Colon (tissue), 2 donors: ENCODE results near the gene ADAMTS17.

Source experiments
- FAIRE-seq: peaks from 2 replicates; lab custom pipeline; 2012; peaks lifted over from hg19 to GRCh38; lab: Jason Lieb, UNC
- donor health status: control.
- donor health status: control.

Gene ADAMTS17

DNA sequence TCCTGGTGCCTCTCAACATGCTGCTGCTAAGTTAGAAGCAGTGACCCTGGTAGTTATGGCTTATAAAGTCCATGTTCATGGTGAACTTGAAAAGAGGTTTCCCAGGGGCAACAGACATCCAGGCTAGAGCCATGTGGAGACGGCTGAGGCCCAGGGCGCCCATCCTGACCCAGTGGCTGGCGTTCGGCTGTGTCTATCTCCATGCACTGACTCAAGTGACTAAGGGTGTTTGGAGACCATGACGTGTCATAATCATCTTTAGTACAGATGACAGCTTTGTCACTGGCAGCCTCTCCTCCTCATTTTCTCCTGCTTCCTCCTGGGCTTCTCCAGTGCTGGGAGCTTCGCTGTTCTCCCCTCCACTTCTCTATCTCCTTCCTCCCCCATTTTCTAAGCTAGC is 321.2 kb downstream of the ADAMTS17 start:
- FAIRE-seq: no peak

DNA sequence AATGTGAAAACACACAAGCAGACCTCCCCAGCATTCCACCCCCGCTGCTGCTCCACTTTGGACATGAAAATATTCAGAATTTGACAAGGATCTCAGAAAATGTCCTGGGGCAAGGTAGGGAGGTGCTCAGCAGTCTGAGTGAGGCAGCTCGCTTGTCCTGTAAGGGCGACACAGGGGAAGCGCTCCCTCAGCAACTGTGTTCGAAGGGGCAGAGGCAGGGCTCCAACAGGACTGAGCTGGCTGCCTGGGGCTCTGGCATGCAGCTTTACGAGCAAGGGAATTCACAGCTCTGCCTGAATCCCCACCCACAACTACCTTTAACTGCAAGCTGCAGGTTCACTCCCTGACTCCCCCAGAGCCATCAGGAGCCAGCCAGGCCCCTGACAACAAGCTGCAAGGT is 321.6 kb downstream of the ADAMTS17 start:
- no peak for FAIRE-seq

DNA sequence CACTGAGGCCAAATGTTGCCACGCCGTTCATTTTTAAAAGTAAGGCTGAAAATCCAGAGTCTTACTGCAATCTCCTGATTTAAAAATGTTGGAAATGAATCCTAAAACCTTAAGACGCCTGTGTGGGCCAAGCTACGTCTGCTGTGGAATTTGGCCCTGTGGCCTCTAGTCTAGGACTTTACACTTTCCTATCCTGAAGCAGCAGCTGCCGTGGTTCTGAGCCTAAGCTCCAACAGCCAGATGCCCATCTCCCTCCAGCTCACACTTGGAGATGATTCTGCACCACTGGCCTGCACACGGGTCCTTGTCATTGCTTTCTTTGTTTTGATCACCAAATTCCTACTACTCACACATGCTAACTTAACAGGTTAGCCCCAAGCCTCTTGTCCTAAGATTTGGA is 322.2 kb downstream of the ADAMTS17 start:
- no peak for FAIRE-seq

DNA sequence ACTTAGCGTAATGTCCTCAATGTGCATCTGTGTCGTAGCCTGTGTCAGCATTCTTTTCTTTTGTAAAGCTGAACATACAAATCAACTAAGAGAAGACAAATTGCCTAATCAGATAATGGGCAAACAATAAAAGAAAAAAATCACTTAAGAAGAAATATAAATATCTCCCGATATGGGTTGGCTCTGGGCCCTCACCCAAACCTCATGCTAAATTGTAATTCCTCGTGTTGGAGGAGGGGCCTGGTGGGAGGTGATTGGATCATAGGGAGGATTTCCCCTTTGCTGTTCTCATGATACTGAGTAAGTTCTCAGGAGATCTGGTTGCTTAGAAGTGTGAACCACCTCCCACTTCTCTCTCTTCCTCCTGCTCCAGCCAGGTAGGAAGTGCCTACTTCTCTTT is 323.6 kb downstream of the ADAMTS17 start:
- no peak for FAIRE-seq

DNA sequence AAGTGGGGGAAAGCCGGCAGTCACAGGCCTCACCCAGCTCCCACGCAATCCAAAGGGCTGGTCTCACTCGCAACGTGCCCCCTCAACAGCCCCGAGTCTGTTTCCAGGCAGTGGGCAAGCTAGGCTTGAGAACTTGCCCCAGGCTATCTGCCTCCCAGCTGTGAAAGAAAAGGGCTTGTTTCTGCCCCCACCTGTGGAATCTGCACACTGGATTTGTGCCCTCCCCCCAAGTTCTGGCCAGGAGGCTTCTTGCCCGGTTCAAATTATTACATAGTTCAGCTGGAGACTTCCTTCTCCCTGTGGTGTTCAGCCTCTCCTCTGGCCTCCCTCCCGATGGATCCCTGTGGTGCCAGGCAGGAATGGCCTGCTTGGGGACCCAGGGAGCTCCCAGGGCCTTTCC is 324.6 kb downstream of the ADAMTS17 start:
- FAIRE-seq: no peak

DNA sequence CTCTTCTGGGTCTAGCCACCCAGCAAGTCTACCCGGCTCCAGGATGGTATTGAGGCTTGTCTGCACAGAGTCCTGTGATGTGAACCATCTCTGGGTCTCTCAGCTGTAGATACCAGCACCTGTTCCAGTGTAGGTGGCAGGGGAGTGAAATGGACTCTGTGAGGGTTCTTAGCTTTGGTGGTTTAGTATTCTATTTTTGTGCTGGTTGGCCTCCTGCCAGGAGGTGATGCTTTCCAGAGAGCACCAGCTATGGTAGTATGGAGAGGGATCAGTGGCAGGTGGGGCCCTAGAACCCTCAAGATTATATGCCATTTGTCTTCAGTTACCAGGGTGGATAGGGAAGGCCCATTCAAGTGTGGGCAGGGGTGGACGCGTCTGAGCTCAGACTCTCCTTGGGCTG is 325.1 kb downstream of the ADAMTS17 start:
- FAIRE-seq: no peak

DNA sequence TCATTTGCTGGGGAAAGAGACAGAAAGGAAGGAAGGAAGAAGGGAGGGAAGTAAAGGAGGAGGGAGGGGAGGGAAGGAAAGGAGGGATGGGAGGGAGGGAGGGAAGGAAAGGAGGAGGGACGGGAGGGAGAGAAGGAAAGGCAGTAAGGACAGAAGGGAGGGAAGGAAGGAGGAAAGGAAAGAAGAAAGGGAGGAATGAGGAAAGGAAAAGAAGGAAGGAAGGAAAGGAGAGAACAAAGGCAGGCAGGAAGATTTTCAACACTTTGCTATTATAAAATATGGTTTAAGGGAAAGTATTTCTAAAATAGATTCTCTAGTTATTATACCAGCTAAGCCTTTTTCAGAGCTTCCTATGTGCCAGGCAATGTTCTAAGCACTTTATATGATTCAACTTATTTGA is 330.5 kb downstream of the ADAMTS17 start:
- FAIRE-seq: no peak

DNA sequence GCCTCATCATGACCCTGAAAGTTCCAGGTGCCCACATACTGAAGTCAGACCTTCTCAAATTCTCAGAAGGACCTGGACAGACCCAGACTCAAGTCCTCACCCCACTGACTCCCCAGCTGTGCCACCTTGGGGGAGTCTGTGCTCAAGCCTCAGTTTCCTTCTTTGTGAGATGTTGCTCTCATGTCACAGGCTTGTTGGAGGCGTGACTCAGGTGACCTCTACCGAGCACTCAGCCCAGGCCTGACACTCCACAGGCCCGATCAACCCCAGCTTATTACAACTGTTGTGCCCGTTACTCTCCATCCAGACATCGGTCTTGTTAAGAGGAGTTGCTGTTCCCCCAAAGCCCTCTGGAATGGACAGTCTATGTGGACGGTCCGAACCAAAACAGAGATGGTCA is 332.4 kb downstream of the ADAMTS17 start:
- FAIRE-seq: no peak

DNA sequence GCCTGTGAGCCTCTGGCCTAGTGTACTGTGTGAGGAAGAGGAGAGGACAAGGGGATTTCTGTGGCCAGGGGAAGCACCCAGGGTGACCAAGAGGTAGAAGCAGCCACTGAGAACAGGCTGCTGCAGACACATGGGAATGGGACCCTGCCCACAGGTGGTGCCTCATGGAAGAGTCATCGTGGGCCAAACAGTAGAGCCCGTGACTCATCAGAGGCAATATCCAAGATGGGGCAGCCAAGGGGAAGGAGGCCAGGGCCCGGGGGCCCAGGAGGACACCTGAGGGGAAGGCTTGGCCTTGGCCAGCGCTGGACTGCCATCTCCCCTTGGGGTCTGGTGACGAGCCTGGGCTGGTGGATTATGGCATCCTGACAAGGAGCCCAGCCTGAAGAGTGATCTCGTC is 333.5 kb downstream of the ADAMTS17 start:
- FAIRE-seq: no peak

DNA sequence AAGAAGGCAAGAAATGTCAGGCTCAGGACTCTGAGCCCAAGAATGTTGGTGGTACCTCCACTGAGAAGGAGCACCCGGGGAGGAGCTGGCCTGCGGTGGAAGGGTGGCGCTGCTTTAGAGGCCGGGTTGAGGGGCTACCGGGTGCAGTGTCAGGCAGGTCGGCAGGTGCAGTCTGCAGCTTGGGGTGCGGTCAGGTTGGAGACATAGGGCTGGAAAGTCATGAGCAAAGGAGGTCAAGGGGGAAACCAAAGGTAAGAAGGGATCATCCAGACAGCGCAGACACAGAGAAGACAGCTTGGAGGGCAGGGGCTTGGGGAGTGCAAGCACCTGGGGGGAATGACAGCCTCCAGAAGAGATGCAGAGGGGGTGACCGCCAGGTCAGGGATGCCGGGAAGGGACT is 334.2 kb downstream of the ADAMTS17 start:
- FAIRE-seq: no peak

DNA sequence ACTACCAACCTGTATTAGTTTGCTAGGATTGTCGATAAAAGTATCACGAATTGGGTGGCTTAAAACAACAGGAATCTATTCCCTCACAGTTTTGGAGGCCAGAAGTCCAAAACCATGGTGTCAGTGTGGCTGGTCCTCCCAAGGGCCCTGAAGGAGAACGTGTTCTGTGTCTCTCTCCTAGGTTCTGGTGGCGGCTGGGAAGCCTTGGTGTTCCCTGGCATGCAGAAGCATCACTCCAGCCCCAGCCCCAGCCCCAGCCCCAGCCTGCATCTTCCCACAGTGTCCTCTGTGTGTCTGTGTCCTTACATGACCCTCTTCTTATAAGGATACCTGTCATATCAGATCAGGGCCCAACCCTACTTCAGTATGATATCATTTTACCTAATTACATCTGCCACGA is 336.1 kb downstream of the ADAMTS17 start:
- FAIRE-seq: no peak

DNA sequence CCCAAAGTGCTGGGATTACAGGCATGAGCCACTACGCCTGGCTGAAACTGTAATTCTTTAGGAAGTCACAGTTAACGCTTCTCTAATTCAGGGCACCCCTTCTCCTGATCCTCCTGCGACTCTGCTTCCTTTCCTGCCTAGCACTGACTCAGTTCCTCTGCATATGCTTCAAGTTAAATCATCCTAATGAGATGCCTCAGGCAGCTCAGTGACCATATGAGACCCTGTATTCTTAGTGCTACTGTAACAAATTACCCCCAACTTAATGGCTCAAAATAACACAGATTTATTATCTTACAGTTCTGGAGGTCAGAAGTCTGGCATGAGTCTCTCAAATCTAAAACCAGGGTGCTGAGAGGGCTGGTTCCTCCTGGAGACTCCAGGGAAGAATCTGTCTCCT is 336.8 kb downstream of the ADAMTS17 start:
- FAIRE-seq: no peak

DNA sequence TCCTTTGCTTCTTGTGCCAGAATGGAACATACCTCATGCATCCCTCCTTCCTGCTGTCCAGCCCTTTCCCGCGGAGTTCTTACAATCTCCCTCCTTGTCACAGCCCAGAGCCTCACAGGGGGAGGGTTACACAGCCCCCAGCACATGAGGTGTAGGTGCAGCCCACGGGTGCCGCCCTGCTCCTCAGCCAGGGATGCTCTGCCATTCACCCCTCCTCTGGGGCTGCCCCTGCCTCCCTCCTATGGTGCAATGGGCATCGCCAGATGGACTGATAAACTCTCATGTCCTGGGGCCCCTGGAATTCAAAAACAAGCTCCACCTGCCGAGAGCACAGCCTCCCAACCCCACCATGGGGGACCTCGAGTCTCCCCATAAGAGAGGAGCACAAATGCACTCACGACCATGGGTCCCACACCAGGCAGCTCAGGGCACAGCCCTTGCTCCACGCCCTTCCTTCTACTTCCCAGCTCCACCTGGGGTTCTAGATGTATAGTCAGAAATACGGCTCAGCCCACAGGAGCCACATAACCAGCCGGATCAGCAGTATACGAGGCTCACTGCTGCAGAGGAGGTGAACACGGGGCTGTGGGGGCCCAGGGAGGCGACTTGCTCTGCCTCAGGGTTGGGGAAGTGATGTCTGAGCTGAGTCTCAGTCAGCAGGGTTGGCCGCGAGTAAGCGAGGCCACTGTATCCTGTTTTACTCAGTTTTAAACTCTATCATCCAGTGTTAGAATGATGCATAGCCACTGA is 338.8 kb downstream of the ADAMTS17 start:
- no peak for FAIRE-seq

DNA sequence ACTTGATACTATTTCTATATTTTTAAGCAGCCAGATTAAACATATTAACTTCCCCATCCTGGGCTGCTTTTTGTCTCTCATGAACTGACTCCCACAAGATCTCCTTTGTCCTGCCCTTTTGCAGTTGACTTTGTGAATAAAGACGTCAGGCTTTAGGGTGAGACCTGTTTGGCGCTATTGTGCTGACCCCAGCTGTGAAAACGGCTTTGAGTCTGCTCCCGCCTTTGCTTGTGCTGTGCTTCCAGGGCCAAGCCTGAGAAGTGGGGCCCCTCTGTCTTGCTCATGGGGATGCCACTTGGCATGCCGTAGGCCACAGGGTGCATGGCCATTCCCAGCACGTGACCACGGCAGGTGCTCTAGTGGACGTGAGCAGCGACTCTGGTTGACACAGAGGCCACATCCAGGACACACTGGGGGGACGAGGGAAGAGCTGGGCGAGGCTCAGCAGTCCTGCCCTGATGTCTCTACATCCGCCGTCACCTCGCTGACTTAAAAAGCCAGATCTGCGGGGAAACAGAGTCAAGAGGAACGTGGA is 339.6 kb downstream of the ADAMTS17 start:
- FAIRE-seq: no peak

DNA sequence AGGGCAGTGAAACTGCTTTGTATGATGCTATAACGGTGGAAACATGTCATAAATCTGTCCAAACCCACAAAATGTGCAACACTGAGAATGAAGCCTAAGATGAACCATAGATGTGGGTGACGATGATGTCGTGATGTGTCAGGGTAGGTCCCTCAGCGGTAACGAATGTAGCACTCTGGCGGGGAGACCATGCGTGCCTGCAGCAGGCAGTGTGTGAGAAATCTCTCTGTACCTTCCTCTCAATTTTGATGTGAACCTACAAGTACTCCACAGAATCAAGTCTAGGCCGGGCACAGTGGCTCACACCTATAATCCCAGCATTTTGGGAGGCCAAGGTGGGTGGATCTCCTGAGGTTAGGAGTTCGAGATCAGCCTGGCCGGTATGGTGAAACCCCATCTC is 340.4 kb downstream of the ADAMTS17 start:
- FAIRE-seq: no peak

DNA sequence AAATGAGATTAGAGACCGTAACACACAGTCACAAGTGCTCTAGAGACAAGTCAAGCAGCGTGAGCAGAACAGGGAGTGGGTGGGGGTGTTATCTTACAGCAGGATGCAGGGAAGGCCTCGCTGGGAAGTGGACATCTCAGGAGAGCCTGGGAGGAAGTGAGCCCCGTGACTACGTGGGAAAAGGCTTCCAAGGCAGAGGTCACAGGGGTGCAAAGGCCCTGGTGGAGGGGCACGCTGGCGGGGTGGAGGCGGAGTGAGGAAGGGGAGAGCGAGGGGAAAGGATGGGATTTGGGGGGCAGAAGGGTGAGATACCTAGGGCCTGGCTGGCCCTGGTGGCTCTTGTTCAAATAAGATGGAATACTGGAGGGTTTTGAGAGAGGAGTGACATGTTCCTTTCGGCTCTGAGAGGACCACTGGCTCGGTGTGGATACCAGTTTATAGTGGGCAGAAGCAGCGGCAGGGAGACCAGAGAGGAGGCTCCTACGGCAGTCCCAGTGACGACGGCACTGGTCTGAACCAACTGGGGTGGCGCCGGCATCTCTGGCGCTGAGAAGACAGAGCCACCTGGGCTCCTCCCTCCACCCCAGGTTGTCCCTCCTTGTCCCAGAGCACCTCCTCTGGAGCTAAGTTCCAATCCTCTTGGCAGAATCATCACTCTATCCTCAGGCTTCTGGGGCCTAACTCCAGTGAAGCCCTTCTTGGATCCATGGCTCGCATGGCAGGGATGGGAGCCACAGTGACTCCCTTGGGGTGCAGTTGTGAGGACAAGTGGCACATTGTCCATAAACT is 342.3 kb downstream of the ADAMTS17 start:
- no peak for FAIRE-seq

DNA sequence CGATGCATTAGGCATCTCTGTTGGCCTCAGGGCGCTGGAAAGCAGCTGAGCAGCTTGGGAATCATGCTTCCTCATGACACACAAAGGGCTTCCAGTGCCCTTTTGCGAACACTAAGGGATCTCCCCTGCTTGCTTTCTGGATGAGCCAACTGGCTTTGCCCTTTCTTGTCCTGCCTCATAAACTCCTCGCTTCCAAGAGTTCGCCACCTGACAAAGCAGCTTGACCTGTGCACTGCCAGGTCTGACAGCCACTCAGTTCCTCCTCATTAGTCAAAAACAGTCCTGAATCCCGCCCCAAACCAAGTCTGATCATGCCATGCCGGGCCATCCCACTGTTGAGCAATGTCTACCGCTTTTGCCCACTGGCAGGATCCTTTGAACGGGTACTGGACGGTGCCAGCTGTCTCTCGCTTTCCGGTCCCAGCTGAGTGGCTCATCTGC is 343.1 kb downstream of the ADAMTS17 start:
- no peak for FAIRE-seq

DNA sequence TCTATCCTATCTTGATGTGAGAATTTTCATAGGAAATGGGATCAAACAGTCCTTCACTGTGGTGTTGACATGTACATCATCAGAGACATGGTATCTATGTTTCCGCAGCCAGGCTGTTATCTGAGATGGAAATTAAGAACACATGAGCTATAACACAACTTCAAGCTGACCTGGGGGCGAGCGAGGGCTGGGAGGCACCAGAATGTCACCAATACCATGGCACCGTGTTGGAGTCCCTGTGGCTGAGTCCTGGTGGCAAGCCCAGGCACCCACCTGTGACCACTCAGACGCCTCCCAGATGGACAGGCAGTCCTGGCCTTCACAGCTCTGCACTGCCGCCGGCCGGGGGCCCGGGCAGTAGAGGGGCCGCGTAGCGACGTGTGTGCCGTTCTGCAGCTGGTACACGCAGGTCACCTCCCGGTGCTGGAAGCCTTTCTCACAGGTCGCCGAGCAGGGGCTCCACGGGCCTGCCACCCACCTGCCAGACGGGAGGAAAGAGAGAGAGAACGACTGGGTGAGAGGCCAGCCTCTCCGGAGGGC is 344.6 kb downstream of the ADAMTS17 start:
- FAIRE-seq: no peak

DNA sequence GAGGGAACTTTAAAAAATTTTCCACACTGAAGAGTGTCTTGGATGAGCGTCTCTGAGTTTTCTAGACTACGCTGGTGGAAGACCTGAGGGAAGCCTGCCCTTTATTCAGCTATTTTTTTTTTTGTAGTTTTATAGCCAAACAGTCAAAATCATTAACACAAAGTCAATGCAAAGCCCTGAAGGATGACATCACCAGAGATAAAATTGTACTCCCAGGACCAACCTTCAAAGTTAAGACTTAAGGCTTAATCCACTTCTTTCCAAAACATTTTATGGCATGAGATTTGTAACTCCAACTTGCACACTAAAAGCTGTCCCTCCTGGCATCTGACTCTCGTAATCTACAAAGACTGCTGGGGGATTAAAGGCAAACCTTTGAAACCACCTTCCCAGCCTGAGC is 345.1 kb downstream of the ADAMTS17 start:
- FAIRE-seq: no peak

DNA sequence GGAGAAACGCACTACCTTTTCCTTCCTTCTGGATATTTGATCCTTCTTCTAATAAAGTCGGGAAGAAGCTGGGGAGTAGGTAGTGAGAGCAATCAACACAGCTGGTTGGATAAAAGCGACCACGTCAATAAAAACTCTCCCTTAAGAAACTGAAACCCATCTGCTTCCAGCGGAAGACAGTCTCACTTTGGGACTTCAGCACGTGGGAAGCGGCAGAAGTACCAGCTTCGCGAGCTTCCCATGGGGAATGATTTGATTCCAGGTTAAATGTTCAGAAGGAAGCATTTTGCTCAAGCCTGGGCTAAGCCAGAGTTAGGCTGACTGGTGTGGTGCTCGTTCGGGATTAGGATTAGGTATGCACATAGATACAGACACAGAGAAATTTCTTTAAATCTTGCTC is 346.2 kb downstream of the ADAMTS17 start:
- FAIRE-seq: no peak

DNA sequence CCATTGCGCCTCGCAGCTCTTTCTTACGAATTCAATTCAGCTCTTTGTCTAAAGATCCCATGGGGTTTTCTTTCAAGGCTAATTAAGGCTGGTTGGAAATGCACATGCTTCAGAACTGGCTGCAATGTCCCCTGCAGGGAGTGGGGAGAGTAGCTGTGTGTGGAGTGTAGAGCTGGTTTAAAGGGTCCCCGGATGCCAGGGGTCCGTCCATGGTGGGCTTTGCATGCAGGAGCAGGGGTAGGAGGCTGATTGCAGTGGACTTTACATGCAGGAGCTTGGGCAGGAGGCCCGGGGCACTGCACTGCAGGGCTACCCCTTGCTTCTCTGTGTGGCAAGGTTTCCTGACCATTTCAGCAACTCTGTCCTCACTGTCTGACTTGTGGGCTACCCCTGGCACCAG is 346.9 kb downstream of the ADAMTS17 start:
- FAIRE-seq: no peak

DNA sequence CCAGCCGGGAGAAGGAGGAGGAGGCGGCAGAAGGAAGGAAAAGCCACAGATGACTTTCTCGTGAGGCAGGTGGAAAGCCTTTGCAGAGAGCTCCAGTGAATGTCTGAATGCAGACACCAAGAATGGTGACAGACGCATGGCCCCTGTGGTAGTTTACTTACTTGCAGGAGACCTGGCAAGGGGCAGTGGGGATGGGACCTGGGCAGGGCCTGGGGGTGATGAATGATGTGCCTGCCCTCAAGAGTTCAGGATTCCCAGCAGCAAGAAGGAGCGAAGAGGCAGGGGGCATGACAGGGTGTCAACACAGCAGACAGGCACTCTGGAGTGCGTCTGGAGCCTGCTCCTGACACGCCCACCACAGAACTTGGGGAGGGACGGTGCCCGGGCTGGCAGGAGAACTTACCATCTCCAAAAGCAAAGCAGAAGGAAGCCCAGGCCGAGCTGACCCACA is 348.1 kb downstream of the ADAMTS17 start:
- FAIRE-seq: no peak

DNA sequence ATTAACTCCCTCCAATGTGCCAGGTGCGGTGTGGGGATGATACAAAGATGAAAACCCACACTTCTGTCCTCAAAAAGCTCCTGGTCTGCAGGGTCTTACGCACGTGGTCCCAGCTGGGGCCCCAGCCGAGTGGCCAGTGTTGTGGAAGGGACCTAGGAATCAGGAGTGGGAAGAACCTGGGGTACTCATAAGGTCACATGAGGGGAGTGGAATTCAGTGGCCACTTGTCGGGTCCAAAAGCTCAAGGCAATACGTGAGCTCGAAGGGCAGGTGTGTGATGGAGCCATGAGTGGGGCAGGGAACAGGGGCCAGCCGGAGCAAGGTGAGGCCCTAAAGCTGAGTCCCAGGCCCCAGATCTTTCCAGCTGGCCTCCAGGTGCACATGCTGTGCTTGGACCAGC is 348.5 kb downstream of the ADAMTS17 start:
- FAIRE-seq: no peak
